Measurements from ENCODE around the gene PPP1R14B. TPM values are rescaled to one million over a fixed set of nuclear protein-coding genes. Genes with fewer than 3 reads are reported as not detected.

Gene PPP1R14B
- total and polyA plus RNA-seq, 4 donors: 110 to 146 (median 137) TPM

DNA sequence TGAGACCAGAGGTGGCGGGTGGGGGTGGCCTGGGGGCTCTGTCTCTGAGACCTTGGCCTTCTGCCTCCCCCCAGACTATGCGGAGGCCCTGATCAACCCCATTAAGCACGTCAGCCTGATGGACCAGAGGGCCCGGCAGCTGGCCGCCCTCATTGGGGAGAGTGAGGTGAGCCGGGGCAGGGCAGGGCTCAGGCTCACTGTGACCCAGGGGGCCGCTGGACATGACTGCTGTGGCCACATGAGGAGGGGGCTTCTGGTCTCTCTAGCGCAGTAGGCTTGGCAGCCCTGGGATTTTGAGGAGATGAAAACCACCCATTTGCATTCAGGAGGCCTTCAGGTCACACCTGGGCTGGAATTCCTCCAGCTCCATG is 17.2 kb upstream of the PPP1R14B start:
- no peak for DNase-seq
- Histone ChIP-seq H3K4me1 (ENCODE audit: control insufficient read depth in 1 of 2, insufficient read depth in 2 of 2, low read length in 2 of 2) (no peaks in the 10 kb centered on the region), H3K36me3 (ENCODE audit: control insufficient read depth in 1 of 2, insufficient read depth in 2 of 2, low read length in 1 of 2) (peaks cover 0 to 8% of the 10 kb centered on the region in 2 donors), H3K27ac (ENCODE audit: low read depth in 1 of 2, low read length in 2 of 2) (no peak overlapping the region), H3K9me3 (ENCODE audit: control insufficient read depth, low read length) (no peaks in the 10 kb centered on the region), H3K4me3 (ENCODE audit: low read length in 2 of 2) (no peak overlapping the region), H3K27me3 (ENCODE audit: control insufficient read depth in 1 of 2, insufficient read depth in 2 of 2, low read length in 1 of 2) (no peaks in the 10 kb centered on the region)
- 86 to 89% methylated on average over 8 of the region's 8 CpGs for WGBS, 2 donors
- intact Hi-C loops (cut with DNase I): no loop called here
- ATAC-seq (ENCODE audit: low FRiP score): no peak

DNA sequence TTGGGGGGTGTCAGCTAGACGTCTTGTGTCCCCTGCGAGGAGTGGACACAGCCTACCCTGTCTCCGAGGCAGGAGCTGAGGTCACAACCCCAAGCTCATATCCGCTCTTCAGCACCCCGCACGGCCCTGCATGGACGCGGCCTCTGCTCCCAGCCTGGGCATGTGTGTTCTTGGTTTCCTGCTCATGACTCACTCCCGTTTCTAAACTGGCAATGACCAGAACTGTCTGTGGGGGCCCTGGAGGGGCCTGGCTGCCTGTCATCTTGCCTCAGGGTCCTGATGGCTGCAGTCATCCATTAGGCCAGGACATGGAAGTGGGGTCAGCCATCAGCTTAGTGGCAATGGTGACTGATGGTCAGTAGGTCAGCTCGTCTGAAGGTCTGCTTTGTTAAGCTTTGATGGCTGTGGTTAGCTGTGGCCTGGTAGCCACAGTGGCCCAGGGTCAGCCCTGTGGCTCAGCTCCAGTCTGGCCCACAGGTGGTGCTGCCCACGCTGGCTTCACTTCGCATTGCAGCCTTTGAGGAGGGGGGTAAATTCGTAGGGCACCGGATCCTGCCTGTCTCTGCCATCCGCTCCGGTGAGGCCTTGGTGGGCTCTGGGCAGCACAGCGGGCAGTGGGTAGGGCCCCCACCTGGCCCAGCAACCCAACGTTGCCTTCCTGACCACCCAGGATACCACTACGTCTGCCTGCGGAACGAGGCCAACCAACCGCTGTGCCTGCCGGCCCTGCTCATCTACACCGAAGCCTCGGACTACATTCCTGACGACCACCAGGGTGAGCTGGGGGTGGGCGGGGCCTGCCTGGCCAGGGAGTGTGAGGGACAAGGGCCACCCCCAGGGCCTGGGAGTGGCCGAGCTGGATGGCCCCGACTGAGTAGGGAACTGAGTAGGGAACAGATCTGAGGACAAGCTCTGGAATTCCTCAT is 16.5 kb upstream of the PPP1R14B start:
- intact Hi-C loops (cut with DNase I): no loop called here
- no peak overlapping the region for H3K27ac ChIP-seq (ENCODE audit: low read depth in 1 of 2, low read length in 2 of 2)
- no peaks in the 10 kb centered on the region for H3K27me3 ChIP-seq (ENCODE audit: control insufficient read depth in 1 of 2, insufficient read depth in 2 of 2, low read length in 1 of 2)
- no peaks in the 10 kb centered on the region for H3K4me1 ChIP-seq (ENCODE audit: control insufficient read depth in 1 of 2, insufficient read depth in 2 of 2, low read length in 2 of 2)
- peaks cover 5 to 9% of the 10 kb centered on the region in 2 donors for H3K36me3 ChIP-seq (ENCODE audit: control insufficient read depth in 1 of 2, insufficient read depth in 2 of 2, low read length in 1 of 2)
- ATAC-seq (ENCODE audit: low FRiP score) (no peak), DNase-seq (no peak)
- no peak overlapping the region for H3K4me3 ChIP-seq (ENCODE audit: low read length in 2 of 2)
- WGBS, 2 donors: 74 to 75% methylated on average over 29 of the region's 29 CpGs
- H3K9me3 ChIP-seq (ENCODE audit: control insufficient read depth, low read length): no peaks in the 10 kb centered on the region

DNA sequence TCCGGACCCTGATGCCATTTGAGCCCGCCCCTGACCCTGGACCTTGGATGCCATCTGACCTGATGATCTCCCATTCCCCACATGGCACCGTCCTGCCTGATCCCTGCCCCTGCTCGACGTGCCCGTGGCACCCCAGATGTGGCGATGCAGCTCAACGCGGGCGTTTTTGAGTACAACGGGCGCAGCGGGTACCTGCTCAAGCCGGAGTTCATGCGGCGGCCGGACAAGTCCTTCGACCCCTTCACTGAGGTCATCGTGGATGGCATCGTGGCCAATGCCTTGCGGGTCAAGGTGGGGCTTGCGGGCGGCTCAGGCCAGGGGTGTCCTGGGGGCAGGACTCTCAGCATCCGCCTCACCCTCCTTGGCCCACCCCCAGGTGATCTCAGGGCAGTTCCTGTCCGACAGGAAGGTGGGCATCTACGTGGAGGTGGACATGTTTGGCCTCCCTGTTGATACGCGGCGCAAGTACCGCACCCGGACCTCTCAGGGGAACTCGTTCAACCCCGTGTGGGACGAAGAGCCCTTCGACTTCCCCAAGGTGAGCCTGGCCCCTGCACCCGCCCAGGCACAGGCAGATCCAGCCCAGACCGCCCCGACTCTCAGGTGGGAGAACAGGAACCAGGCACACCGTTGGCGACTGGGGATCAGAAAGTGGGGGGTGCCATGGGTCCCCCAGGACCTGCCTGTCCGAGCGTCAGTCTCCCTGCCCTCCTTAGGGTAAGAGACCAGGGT is 15.7 kb upstream of the PPP1R14B start:
- intact Hi-C loops (cut with DNase I): no loop called here
- Histone ChIP-seq H3K36me3 (ENCODE audit: control insufficient read depth in 1 of 2, insufficient read depth in 2 of 2, low read length in 1 of 2) (peaks cover 8 to 11% of the 10 kb centered on the region in 2 donors), H3K4me3 (ENCODE audit: low read length in 2 of 2) (no peak overlapping the region), H3K27me3 (ENCODE audit: control insufficient read depth in 1 of 2, insufficient read depth in 2 of 2, low read length in 1 of 2) (no peaks in the 10 kb centered on the region), H3K27ac (ENCODE audit: low read depth in 1 of 2, low read length in 2 of 2) (no peak overlapping the region), H3K9me3 (ENCODE audit: control insufficient read depth, low read length) (no peaks in the 10 kb centered on the region), H3K4me1 (ENCODE audit: control insufficient read depth in 1 of 2, insufficient read depth in 2 of 2, low read length in 2 of 2) (no peaks in the 10 kb centered on the region)
- no peak for DNase-seq
- WGBS, 2 donors: 92 to 93% methylated on average over 42 of the region's 42 CpGs
- ATAC-seq (ENCODE audit: low FRiP score): no peak

DNA sequence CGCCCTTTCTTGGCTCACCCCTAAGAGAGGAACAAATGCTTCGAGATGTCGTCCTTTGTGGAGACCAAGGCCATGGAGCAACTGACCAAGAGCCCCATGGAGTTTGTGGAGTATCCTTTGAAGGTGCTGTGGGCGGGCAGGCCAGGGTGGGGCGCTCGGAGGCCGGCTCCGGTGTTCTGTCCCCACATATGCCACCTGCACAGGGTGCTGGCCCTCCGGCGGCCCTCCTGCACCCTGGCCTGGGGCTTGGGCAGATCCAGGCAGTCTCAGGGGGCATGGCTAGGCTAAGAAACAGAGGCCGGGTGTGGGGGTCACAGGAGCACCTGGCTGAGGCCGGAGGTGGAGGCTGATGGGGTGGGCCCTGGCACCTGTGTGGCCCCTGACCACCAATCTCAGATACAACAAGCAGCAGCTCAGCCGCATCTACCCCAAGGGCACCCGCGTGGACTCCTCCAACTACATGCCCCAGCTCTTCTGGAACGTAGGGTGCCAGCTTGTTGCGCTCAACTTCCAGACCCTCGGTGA is 14.9 kb upstream of the PPP1R14B start:
- intact Hi-C loops (cut with DNase I): no loop called here
- Histone ChIP-seq H3K4me1 (ENCODE audit: control insufficient read depth in 1 of 2, insufficient read depth in 2 of 2, low read length in 2 of 2) (no peaks in the 10 kb centered on the region), H3K36me3 (ENCODE audit: control insufficient read depth in 1 of 2, insufficient read depth in 2 of 2, low read length in 1 of 2) (peaks cover 8 to 12% of the 10 kb centered on the region in 2 donors), H3K9me3 (ENCODE audit: control insufficient read depth, low read length) (no peaks in the 10 kb centered on the region), H3K27me3 (ENCODE audit: control insufficient read depth in 1 of 2, insufficient read depth in 2 of 2, low read length in 1 of 2) (no peaks in the 10 kb centered on the region), H3K4me3 (ENCODE audit: low read length in 2 of 2) (no peak overlapping the region), H3K27ac (ENCODE audit: low read depth in 1 of 2, low read length in 2 of 2) (no peak overlapping the region)
- WGBS, 2 donors: 82 to 85% methylated on average over 18 of the region's 18 CpGs
- DNase-seq (no peak), ATAC-seq (ENCODE audit: low FRiP score) (no peak)

DNA sequence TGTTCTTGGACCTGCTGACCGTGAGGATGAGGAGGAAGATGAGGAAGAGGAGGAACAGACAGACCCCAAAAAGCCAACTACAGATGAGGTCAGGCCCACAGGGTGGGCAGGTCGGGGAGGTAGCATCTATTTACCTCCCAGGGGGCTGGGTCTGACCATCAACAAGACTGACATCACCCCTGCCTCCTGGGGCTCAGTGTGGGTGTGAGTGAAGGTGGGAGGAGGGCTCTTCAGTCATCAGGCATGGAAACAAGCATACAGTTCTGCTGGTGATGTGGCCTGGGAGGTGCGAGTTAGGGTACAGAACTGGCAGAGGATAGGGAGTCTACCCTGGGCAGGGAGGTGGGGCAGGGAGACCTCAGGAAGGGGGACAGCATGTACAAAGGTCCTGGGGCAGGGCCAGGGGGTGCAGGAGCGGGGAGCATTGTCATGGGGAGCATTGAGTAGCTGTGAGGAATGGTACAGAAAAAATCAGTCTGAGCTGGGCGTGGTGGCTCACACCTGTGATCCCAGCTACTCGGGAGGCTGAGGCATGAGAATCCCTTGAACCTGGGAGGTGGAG is 13.5 kb upstream of the PPP1R14B start:
- DNase-seq: no peak
- H3K27me3 ChIP-seq (ENCODE audit: control insufficient read depth in 1 of 2, insufficient read depth in 2 of 2, low read length in 1 of 2): no peaks in the 10 kb centered on the region
- no peaks in the 10 kb centered on the region for H3K4me1 ChIP-seq (ENCODE audit: control insufficient read depth in 1 of 2, insufficient read depth in 2 of 2, low read length in 2 of 2)
- H3K36me3 ChIP-seq (ENCODE audit: control insufficient read depth in 1 of 2, insufficient read depth in 2 of 2, low read length in 1 of 2): peaks cover 8 to 11% of the 10 kb centered on the region in 2 donors
- no peak for ATAC-seq (ENCODE audit: low FRiP score)
- H3K27ac ChIP-seq (ENCODE audit: low read depth in 1 of 2, low read length in 2 of 2): no peak overlapping the region
- H3K9me3 ChIP-seq (ENCODE audit: control insufficient read depth, low read length): no peaks in the 10 kb centered on the region
- whole genome bisulfite sequencing, 2 donors: 94 to 96% methylated on average over 6 of the region's 6 CpGs
- intact Hi-C loops (cut with DNase I): no loop called here
- no peak overlapping the region for H3K4me3 ChIP-seq (ENCODE audit: low read length in 2 of 2)

DNA sequence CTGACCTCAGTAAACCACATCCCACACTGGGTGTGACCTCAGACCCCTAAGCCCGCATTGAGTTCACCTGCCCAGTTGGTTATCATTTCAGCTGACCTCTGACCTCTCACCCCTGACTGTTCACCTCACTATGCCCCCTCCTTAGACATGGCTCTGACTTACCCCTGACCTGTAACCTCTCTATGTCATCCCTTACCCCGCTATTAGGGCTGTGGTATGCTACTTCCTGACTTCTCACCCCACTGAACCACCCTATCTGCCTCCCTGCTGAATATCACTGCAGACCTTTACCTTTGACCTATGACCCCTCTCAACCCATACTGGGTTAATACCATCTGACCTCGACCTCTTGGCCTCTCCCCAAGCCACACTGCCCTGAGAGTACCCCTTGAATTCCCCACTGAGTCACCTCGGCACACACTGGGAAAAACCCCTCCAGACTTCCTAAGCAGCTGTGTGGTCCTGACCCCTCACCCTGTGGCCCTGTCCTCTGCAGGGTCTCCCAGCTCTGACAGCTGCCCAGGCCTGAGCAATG is 12.9 kb upstream of the PPP1R14B start:
- Histone ChIP-seq H3K4me1 (ENCODE audit: control insufficient read depth in 1 of 2, insufficient read depth in 2 of 2, low read length in 2 of 2) (no peaks in the 10 kb centered on the region), H3K36me3 (ENCODE audit: control insufficient read depth in 1 of 2, insufficient read depth in 2 of 2, low read length in 1 of 2) (peaks cover 8 to 11% of the 10 kb centered on the region in 2 donors), H3K9me3 (ENCODE audit: control insufficient read depth, low read length) (no peaks in the 10 kb centered on the region), H3K27ac (ENCODE audit: low read depth in 1 of 2, low read length in 2 of 2) (no peak overlapping the region), H3K4me3 (ENCODE audit: low read length in 2 of 2) (no peak overlapping the region), H3K27me3 (ENCODE audit: control insufficient read depth in 1 of 2, insufficient read depth in 2 of 2, low read length in 1 of 2) (no peaks in the 10 kb centered on the region)
- DNase-seq (no peak), ATAC-seq (ENCODE audit: low FRiP score) (no peak)
- intact Hi-C loops (cut with DNase I): no loop called here
- WGBS, 2 donors: 82 to 89% methylated on average over 4 of the region's 4 CpGs

DNA sequence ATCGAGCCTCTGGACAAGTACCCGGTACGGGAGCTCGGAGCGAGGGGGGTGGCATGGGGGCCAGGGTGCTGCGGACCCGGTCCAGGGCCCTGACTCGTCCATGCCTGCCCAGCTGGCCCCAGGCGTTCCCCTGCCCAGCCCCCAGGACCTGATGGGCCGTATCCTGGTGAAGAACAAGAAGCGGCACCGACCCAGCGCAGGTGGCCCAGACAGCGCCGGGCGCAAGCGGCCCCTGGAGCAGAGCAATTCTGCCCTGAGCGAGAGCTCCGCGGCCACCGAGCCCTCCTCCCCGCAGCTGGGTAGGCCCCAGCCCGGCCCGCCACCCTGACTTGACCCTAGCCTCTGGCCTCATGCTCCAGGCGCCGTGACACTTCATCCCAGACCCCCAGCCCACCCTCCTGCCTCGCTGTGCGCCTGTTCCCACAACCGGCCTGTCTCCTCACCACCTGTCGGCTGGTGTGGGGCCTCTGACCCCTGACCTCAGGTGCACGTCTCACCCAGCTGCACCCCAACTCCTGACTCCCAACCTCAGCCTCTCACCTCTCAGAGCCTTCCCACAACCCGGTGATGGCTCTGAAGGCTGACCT is 12.3 kb upstream of the PPP1R14B start:
- 90 to 92% methylated on average over 29 to 32 of the region's 32 CpGs for WGBS, 2 donors
- Histone ChIP-seq H3K9me3 (ENCODE audit: control insufficient read depth, low read length) (no peaks in the 10 kb centered on the region), H3K4me1 (ENCODE audit: control insufficient read depth in 1 of 2, insufficient read depth in 2 of 2, low read length in 2 of 2) (no peaks in the 10 kb centered on the region), H3K27me3 (ENCODE audit: control insufficient read depth in 1 of 2, insufficient read depth in 2 of 2, low read length in 1 of 2) (no peaks in the 10 kb centered on the region), H3K36me3 (ENCODE audit: control insufficient read depth in 1 of 2, insufficient read depth in 2 of 2, low read length in 1 of 2) (peaks cover 8 to 11% of the 10 kb centered on the region in 2 donors), H3K4me3 (ENCODE audit: low read length in 2 of 2) (no peak overlapping the region), H3K27ac (ENCODE audit: low read depth in 1 of 2, low read length in 2 of 2) (no peak overlapping the region)
- ATAC-seq (ENCODE audit: low FRiP score): no peak
- peak in 1 of 2 donors; percentile 50 for DNase-seq
- intact Hi-C loops (cut with DNase I): no loop called here

DNA sequence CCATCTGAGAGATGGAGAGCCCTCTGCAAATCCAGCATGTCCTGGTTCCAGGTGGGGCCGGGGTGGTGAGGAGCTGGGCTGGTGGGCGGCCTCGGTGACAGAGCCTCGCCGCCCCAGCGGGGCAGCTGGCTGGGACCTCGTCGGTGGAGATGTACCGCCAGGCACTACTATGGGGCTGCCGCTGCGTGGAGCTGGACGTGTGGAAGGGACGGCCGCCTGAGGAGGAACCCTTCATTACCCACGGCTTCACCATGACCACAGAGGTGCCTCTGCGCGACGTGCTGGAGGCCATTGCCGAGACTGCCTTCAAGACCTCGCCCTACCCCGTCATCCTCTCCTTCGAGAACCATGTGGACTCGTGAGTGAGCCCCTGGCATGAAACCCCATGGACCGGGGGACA is 11.6 kb upstream of the PPP1R14B start:
- no peaks in the 10 kb centered on the region for H3K27me3 ChIP-seq (ENCODE audit: control insufficient read depth in 1 of 2, insufficient read depth in 2 of 2, low read length in 1 of 2)
- intact Hi-C loops (cut with DNase I): no loop called here
- H3K36me3 ChIP-seq (ENCODE audit: control insufficient read depth in 1 of 2, insufficient read depth in 2 of 2, low read length in 1 of 2): peaks cover 8 to 11% of the 10 kb centered on the region in 2 donors
- 89% methylated on average over 24 of the region's 24 CpGs for WGBS, 2 donors
- H3K4me3 ChIP-seq (ENCODE audit: low read length in 2 of 2): no peak overlapping the region
- H3K27ac ChIP-seq (ENCODE audit: low read depth in 1 of 2, low read length in 2 of 2): no peak overlapping the region
- no peak for DNase-seq
- H3K9me3 ChIP-seq (ENCODE audit: control insufficient read depth, low read length): no peaks in the 10 kb centered on the region
- H3K4me1 ChIP-seq (ENCODE audit: control insufficient read depth in 1 of 2, insufficient read depth in 2 of 2, low read length in 2 of 2): no peaks in the 10 kb centered on the region
- ATAC-seq (ENCODE audit: low FRiP score): no peak
